Activated T-cell treated with anti-CD3 and anti-CD28 coated beads, Interleukin-2, amount 50 U/mL, for 4 hours (primary cell): ENCODE results near the gene RALGAPA2. TPM values are rescaled to one million over a fixed set of nuclear protein-coding genes. Genes with fewer than 3 reads are reported as not detected.
"Not testable (repeated sequence)": the region's sequence is repeated elsewhere in the genome, so short reads cannot be mapped to it uniquely, and the experiment has no call there.

Source experiments
- ATAC-seq, 2 donors: fragments of 200-7000 bp; cut with Tn5 transposase; one replicate each; pipeline ENCODE4 v1.10.0; 2021
- DNase-seq: peaks from one replicate; pipeline ENCODE4 v3.0.0-alpha.2; 2020
- H3K27me3 Mint-ChIP-seq: one replicate; pipeline ENCODE4 v1.8.0; 2021; ENCODE audit warnings: low read depth, mixed read lengths
- H3K36me3 Mint-ChIP-seq: one replicate; pipeline ENCODE4 v1.8.0; 2022; ENCODE audit warnings: mixed read lengths; ENCODE audit not compliant: insufficient read depth
- H3K4me1 Mint-ChIP-seq: one replicate; pipeline ENCODE4 v1.8.0; 2021; ENCODE audit warnings: low read depth, mixed read lengths
- H3K4me3 Mint-ChIP-seq: one replicate; pipeline ENCODE4 v1.8.0; 2021; ENCODE audit warnings: mild to moderate bottlenecking, moderate library complexity, mixed read lengths
- H3K9me3 Mint-ChIP-seq: one replicate; pipeline ENCODE4 v1.8.0; 2021; ENCODE audit warnings: mixed read lengths
- total RNA-seq, 3 donors: library from RNA; stranded (reverse); gene quantifications; one replicate each; pipeline ENCODE4 v1.2.1, GENCODE V29; 2021

Gene RALGAPA2
- total RNA-seq, 3 donors from 2014 or later = 5.9 to 8.3 (median 7.2) TPM

GRCh38 chr20:20551409-20551808 is 161.0 kb downstream of the RALGAPA2 start:
- no peak overlapping the region for H3K4me3 Mint-ChIP-seq
- ATAC-seq (no peak), DNase-seq (no peak)
- peaks cover 21% of the 10 kb centered on the region for H3K36me3 Mint-ChIP-seq
- H3K27me3 Mint-ChIP-seq = no peaks in the 10 kb centered on the region
- H3K4me1 Mint-ChIP-seq = peaks cover 27% of the 10 kb centered on the region
- H3K9me3 Mint-ChIP-seq = peaks cover 3% of the 10 kb centered on the region

DNA sequence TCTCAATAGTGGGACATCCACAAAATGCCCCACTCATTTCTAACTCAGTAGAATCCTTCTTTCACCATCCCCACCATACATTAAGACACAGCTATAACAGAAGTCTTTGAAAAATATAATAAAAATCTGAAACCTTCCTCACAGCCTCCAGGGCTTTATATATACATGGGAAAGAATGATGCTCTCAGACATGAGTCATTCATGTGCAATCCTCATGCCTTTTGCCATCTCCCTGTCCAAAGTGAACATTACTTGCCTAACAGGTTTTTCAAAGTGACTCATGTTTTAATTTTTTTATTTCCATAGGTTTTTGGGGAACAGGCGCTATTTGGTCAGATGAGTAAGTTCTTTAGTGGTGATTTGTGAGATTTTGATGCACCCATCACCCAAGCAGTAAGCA is 162.7 kb downstream of the RALGAPA2 start:
- DNase-seq = no peak
- peak in 1 of 2 donors; percentile 23 for ATAC-seq
- no peaks in the 10 kb centered on the region for H3K27me3 Mint-ChIP-seq

GRCh38 chr20:20549267-20549612 is 163.2 kb downstream of the RALGAPA2 start:
- no peak overlapping the region for H3K4me3 Mint-ChIP-seq
- ATAC-seq (peak in 1 of 2 donors; percentile 14), DNase-seq (no peak)
- H3K4me1 Mint-ChIP-seq = peaks cover 29% of the 10 kb centered on the region
- H3K27me3 Mint-ChIP-seq = no peaks in the 10 kb centered on the region
- no peaks in the 10 kb centered on the region for H3K9me3 Mint-ChIP-seq
- H3K36me3 Mint-ChIP-seq = peaks cover 17% of the 10 kb centered on the region

More for the DNA sequence above, 162.7 kb downstream of the RALGAPA2 start:
- Mint-ChIP-seq H3K4me3 (no peak overlapping the region), H3K4me1 (peaks cover 29% of the 10 kb centered on the region), H3K9me3 (no peaks in the 10 kb centered on the region), H3K36me3 (peaks cover 12% of the 10 kb centered on the region)

GRCh38 chr20:20548527-20549266 is 163.7 kb downstream of the RALGAPA2 start:
- Mint-ChIP-seq H3K36me3 (peaks cover 21% of the 10 kb centered on the region), H3K27me3 (no peaks in the 10 kb centered on the region), H3K4me1 (peaks cover 29% of the 10 kb centered on the region), H3K9me3 (no peaks in the 10 kb centered on the region), H3K4me3 (no peak overlapping the region)
- DNase-seq = no peak
- no peak for ATAC-seq

DNA sequence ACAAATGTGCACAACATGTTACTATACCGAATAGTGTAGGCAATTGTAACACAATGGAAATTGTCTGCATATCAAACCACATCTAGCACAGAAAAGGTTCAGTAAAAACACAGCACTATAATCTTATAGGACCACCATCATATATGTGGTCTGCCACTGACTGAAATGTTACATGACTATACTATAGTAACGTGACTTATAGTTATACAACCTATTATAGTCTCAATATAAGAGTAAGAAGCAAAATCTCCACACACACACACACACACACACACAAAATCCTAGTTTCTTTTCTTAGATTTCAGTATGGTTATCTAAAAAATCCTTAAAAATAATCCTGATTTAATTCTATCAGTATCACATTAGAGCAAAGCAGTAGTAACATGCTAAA is 164.6 kb downstream of the RALGAPA2 start:
- Mint-ChIP-seq H3K27me3 (no peaks in the 10 kb centered on the region), H3K36me3 (peaks cover 22% of the 10 kb centered on the region), H3K4me3 (no peak overlapping the region), H3K4me1 (peaks cover 29% of the 10 kb centered on the region), H3K9me3 (no peaks in the 10 kb centered on the region)
- no peak for ATAC-seq
- DNase-seq = no peak

- no peak for DNase-seq
- ATAC-seq = peak; percentile 30 to 61
- H3K9me3 Mint-ChIP-seq = no peaks in the 10 kb centered on the region
- H3K36me3 Mint-ChIP-seq = peaks cover 24% of the 10 kb centered on the region
- peaks cover 29% of the 10 kb centered on the region for H3K4me1 Mint-ChIP-seq
- H3K4me3 Mint-ChIP-seq = no peak overlapping the region
- no peaks in the 10 kb centered on the region for H3K27me3 Mint-ChIP-seq
Measured at GRCh38 chr20:20547221-20547875, 165.1 kb downstream of the RALGAPA2 start.

- Mint-ChIP-seq H3K4me3 (no peak overlapping the region), H3K27me3 (no peaks in the 10 kb centered on the region), H3K4me1 (peaks cover 29% of the 10 kb centered on the region), H3K9me3 (no peaks in the 10 kb centered on the region), H3K36me3 (peaks cover 30% of the 10 kb centered on the region)
- peak; percentile 58 to 78 for ATAC-seq
- no peak for DNase-seq
Measured at GRCh38 chr20:20546402-20546801, 166.0 kb downstream of the RALGAPA2 start.

DNA sequence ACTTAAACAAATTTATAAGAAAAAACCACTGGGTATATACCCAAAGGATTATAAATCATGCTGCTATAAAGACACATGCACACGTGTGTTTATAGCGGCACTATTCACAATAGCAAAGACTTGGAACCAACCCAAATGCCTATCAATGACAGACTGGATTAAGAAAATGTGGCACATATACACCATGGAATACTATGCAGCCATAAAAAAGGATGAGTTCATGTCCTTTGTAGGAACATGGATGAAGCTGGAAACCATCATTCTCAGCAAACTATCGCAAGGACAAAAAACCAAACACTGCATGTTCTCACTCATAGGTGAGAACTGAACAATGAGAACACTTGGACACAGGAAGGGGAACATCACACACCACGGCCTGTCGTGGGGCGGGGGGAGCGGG is 169.1 kb downstream of the RALGAPA2 start:
- not testable (repeated sequence) for H3K9me3 Mint-ChIP-seq, H3K4me3 Mint-ChIP-seq, DNase-seq, ATAC-seq, H3K27me3 Mint-ChIP-seq
- Mint-ChIP-seq H3K4me1 (peaks cover 18% of the 10 kb centered on the region), H3K36me3 (peaks cover 48% of the 10 kb centered on the region)

GRCh38 chr20:20536240-20536933 is 176.1 kb downstream of the RALGAPA2 start:
- Mint-ChIP-seq H3K4me3 (no peak overlapping the region), H3K4me1 (no peaks in the 10 kb centered on the region), H3K27me3 (no peaks in the 10 kb centered on the region), H3K36me3 (peaks cover 52% of the 10 kb centered on the region), H3K9me3 (no peaks in the 10 kb centered on the region)
- DNase-seq (no peak), ATAC-seq (no peak)

GRCh38 chr20:20535051-20535450 is 177.4 kb downstream of the RALGAPA2 start:
- Mint-ChIP-seq H3K9me3 (no peaks in the 10 kb centered on the region), H3K4me1 (no peaks in the 10 kb centered on the region), H3K27me3 (no peaks in the 10 kb centered on the region), H3K36me3 (peaks cover 53% of the 10 kb centered on the region), H3K4me3 (no peak overlapping the region)
- ATAC-seq = no peak
- no peak for DNase-seq

DNA sequence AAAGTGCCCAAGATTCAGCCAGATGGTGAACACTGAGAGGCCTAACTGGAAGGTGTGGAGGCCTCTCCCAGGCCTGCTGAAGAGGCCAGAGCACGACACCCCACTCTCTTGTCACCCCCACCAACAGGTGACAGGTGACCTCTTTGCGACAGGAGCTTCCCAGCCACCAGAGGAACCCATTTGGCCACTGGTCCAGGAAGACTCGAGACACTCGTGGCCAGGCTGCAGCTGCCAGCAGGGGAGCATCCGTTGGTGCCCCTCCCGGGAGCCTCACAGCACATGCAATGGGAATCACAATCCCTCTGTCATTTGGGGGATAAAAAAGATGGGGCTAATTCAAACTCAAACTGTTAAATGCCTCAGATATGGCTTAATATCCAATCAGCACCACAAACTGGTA is 181.2 kb downstream of the RALGAPA2 start:
- no peaks in the 10 kb centered on the region for H3K9me3 Mint-ChIP-seq
- DNase-seq (no peak), ATAC-seq (no peak)
- no peaks in the 10 kb centered on the region for H3K4me1 Mint-ChIP-seq
- no peaks in the 10 kb centered on the region for H3K27me3 Mint-ChIP-seq
- H3K36me3 Mint-ChIP-seq = peaks cover 43% of the 10 kb centered on the region
- H3K4me3 Mint-ChIP-seq = no peak overlapping the region

DNA sequence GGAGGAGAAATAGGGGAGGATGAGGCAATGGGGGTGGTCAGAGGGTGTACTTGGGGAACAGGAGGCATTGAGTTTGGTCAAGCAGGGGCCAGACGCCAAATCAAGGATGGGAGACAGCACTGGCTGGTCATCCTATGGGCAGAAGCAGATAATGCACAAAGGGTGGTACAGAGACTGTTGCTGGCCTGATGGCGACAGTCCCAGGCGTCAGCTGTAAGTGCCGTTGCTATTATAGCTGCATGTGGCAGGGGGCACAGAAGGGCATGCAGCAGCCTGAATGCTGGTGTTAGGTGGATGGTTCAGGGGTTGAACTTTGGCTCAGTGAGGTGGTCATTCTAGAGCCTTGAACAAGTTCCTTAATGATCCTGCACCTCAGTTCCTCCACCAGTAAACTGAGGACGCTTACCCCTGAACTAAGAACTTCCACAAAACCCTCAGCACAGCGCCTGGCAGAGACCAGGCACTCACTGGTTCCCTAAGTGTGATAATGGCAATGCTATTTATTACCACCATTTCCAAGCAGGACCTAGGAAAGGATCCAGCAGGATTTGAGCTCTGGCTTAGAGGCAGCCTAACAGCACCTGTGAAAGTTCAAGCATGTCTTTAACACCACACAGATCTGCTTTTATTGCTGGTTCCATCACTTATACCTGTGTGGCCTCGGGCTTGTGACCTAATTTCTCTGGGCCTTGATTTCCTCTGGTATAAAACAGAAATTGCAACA is 181.9 kb downstream of the RALGAPA2 start:
- Mint-ChIP-seq H3K4me3 (no peak overlapping the region), H3K36me3 (peaks cover 44% of the 10 kb centered on the region), H3K9me3 (no peaks in the 10 kb centered on the region), H3K4me1 (no peaks in the 10 kb centered on the region), H3K27me3 (no peaks in the 10 kb centered on the region)
- no peak for DNase-seq
- no peak for ATAC-seq

- Mint-ChIP-seq H3K27me3 (no peaks in the 10 kb centered on the region), H3K4me1 (no peaks in the 10 kb centered on the region), H3K9me3 (no peaks in the 10 kb centered on the region), H3K4me3 (no peak overlapping the region), H3K36me3 (peaks cover 42% of the 10 kb centered on the region)
- DNase-seq (no peak), ATAC-seq (no peak)
Measured at GRCh38 chr20:20529597-20529996, 182.8 kb downstream of the RALGAPA2 start.

DNA sequence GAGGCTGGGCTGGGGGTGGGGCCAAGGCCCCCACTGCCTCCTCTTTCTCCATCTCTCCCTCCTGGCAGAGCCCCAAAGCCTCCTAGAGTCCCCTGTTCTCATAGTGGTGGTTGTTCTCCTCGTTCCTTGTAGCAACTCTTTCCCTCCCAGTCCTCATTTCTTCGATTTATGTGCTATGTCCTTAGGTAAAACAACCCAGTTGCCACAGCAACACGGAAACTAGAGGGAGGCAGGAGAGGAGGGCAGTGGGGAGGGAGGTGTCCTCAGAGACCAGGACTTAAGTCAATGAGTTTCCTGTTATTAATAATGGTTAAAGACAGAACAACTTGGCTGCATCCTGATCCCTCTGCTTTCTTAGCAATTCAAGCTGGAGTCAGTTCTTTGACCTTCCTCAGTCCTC is 183.6 kb downstream of the RALGAPA2 start:
- peaks cover 41% of the 10 kb centered on the region for H3K36me3 Mint-ChIP-seq
- H3K9me3 Mint-ChIP-seq = no peaks in the 10 kb centered on the region
- H3K4me3 Mint-ChIP-seq = no peak overlapping the region
- ATAC-seq (no peak), DNase-seq (no peak)
- H3K4me1 Mint-ChIP-seq = no peaks in the 10 kb centered on the region
- H3K27me3 Mint-ChIP-seq = no peaks in the 10 kb centered on the region
